Measurements from ENCODE around the gene PGBD5. TPM values are rescaled to one million over a fixed set of nuclear protein-coding genes. Genes with fewer than 3 reads are reported as not detected.
"Not testable (repeated sequence)": the region's sequence is repeated elsewhere in the genome, so short reads cannot be mapped to it uniquely, and the experiment has no call there.

Gene PGBD5, protein sequence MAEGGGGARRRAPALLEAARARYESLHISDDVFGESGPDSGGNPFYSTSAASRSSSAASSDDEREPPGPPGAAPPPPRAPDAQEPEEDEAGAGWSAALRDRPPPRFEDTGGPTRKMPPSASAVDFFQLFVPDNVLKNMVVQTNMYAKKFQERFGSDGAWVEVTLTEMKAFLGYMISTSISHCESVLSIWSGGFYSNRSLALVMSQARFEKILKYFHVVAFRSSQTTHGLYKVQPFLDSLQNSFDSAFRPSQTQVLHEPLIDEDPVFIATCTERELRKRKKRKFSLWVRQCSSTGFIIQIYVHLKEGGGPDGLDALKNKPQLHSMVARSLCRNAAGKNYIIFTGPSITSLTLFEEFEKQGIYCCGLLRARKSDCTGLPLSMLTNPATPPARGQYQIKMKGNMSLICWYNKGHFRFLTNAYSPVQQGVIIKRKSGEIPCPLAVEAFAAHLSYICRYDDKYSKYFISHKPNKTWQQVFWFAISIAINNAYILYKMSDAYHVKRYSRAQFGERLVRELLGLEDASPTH
- not detected for total RNA-seq
- not detected for polyA plus RNA-seq

DNA sequence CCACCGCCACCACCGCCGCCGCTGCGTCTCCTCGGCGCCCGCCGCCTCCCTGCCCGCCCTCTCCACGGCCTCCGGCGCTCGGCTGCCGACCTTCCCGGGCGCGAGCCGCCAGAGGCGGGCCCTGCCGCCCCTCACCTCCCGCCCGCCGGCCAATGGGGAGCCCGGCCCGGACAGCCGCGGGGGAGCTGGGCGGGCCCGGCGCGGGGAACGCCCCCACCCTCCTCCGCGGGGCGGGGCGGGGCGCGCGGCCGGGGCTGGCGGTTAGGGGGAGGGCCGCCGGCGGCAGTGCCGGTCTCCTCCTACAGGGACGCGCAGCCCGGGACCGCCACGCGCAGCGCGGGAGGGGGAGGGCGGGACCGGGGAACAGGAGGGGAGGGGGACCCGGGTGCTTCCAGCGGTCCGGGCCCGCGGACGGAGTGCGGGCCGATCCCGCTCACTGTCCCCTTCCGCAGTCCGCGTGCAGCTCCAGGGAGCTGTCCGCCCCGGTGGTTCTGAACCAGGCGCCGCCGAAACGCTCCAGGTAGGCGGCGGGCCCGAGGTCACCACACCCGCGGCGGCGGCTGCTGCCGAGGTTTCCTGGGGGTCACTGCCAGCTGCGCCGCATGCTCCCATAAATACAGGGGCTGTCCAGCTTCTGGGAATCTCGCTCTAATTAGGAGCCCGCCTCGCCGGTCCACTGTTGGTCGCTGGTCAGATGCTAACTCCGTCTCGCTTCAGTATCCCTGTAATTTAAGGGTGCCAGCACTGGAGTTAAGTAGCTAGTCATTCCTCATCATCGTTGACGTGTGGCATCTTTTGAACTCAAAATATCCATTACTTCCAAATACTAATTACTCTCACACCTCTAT lies at the start of gene PGBD5:
PGBD5 (minus strand) TSS at position 87 of the 848 bp plus-strand sequence. CDS start 404 bp downstream, outside the sequence.
- no peak within 1 kb of the TSS for H3K4me3 ChIP-seq (ENCODE audit: low read depth, low read length)
- peaks cover 34% of the 10 kb centered on the region for H3K27me3 ChIP-seq (ENCODE audit: control insufficient read depth, insufficient read depth, low read length)
- Mint-ChIP-seq H3K27me3 (peaks cover 55% of the 10 kb centered on the region), H3K4me3 (peak within 1 kb of the TSS; percentile 58 to 85 (median 75)), H3K4me1 (peaks cover 0 to 17% (median 2%) of the 10 kb centered on the region in 4 donors), H3K36me3 (no peaks in the 10 kb centered on the region), H3K27ac (no peak within 1 kb of the TSS), H3K9me3 (peaks cover 0 to 10% (median 0%) of the 10 kb centered on the region in 7 donors)
- H3K9me3 ChIP-seq (ENCODE audit: control insufficient read depth in 2 of 2, low read length in 2 of 2), result no peaks in the 10 kb centered on the region
- DNase-seq (peak; percentile 3 to 58 (median 31)), ATAC-seq (ENCODE audit: low read depth in 2 of 2) (peak; percentile 52 to 61)
- peaks cover 6% of the 10 kb centered on the region for H3K4me1 ChIP-seq (ENCODE audit: control insufficient read depth, insufficient read depth, low read length, poor library complexity, severe bottlenecking)
- H3K27ac ChIP-seq (ENCODE audit: insufficient read depth, low read length, poor library complexity, severe bottlenecking), result no peak within 1 kb of the TSS
- no peaks in the 10 kb centered on the region for H3K36me3 ChIP-seq (ENCODE audit: control insufficient read depth, insufficient read depth, low read length)

DNA sequence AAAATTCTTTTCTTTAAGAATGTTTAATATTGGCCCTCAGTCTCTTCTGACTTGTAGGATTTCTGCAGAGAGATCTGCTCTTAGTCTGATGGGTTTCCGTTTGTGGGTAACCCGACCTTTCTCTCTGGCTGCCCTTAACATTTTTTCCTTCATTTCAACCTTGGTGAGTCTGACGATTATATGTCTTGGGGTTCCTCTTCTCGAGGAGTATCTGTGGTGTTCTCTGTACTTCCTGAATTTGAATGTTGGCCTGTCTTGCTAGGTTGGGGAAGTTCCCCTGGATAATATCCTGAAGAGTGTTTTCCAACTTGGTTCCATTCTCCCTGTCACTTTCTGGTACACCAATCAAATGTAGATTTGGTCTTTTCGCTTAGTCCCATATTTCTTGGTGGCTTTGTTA lies 48.8 kb upstream of the PGBD5 start:
- H3K36me3 Mint-ChIP-seq; H3K27ac Mint-ChIP-seq; H3K4me1 ChIP-seq (ENCODE audit: control insufficient read depth, insufficient read depth, low read length, poor library complexity, severe bottlenecking); H3K4me1 Mint-ChIP-seq; H3K4me3 ChIP-seq (ENCODE audit: low read depth, low read length); H3K9me3 Mint-ChIP-seq; H3K36me3 ChIP-seq (ENCODE audit: control insufficient read depth, insufficient read depth, low read length); H3K4me3 Mint-ChIP-seq; H3K27ac ChIP-seq (ENCODE audit: insufficient read depth, low read length, poor library complexity, severe bottlenecking); DNase-seq; ATAC-seq (ENCODE audit: low read depth in 2 of 2); H3K27me3 ChIP-seq (ENCODE audit: control insufficient read depth, insufficient read depth, low read length); H3K9me3 ChIP-seq (ENCODE audit: control insufficient read depth in 2 of 2, low read length in 2 of 2): not testable (repeated sequence)
- H3K27me3 Mint-ChIP-seq, result peaks cover 23% of the 10 kb centered on the region

DNA sequence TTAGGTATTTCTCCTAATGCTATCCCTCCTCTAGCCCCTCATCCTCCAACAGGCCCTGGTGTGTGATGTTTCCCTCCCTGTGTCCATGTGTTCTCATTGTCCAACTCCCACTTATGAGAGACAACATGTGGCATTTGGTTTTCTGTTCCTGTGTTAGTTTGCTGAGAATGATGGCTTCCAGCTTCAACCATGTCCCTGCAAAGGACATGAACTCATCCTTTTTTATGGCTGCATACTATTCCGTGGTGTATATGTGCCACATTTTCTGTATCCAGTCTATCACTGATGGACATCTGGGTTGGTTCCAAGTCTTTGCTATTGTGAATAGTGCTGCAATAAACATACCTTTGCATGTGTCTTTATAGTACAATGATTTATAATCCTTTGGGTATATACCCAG lies 44.6 kb upstream of the PGBD5 start:
- not testable (repeated sequence) for H3K4me3 ChIP-seq (ENCODE audit: low read depth, low read length); DNase-seq; H3K27me3 ChIP-seq (ENCODE audit: control insufficient read depth, insufficient read depth, low read length); H3K27ac Mint-ChIP-seq; H3K9me3 Mint-ChIP-seq; H3K4me1 Mint-ChIP-seq; H3K36me3 ChIP-seq (ENCODE audit: control insufficient read depth, insufficient read depth, low read length); H3K9me3 ChIP-seq (ENCODE audit: control insufficient read depth in 2 of 2, low read length in 2 of 2); H3K4me3 Mint-ChIP-seq; H3K36me3 Mint-ChIP-seq; ATAC-seq (ENCODE audit: low read depth in 2 of 2); H3K27ac ChIP-seq (ENCODE audit: insufficient read depth, low read length, poor library complexity, severe bottlenecking); H3K4me1 ChIP-seq (ENCODE audit: control insufficient read depth, insufficient read depth, low read length, poor library complexity, severe bottlenecking)
- H3K27me3 Mint-ChIP-seq, result peaks cover 12% of the 10 kb centered on the region

DNA sequence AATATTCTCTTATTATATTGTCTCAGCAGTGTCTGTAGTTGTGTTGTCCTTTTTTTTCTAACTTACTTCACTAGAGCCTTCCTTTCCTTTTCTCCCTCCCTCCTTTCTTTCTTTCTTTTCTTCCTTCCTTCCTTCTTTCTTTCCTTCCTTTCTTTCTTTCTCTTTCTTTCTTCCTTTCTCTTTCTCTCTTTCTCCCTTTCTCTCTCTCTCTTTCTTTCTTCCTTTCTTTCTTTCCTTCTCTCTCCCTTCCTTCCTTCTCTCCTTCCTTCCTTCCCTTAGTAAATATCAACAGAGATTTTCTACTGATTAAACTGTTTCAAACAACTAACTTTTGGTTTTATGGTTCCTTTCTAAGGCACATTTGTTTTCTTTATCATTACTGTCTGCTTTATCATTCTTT lies 43.1 kb upstream of the PGBD5 start:
- H3K36me3 ChIP-seq (ENCODE audit: control insufficient read depth, insufficient read depth, low read length), result no peaks in the 10 kb centered on the region
- H3K27ac ChIP-seq (ENCODE audit: insufficient read depth, low read length, poor library complexity, severe bottlenecking), result no peak overlapping the region
- ATAC-seq (ENCODE audit: low read depth in 2 of 2), result no peak
- H3K9me3 ChIP-seq (ENCODE audit: control insufficient read depth in 2 of 2, low read length in 2 of 2), result no peaks in the 10 kb centered on the region
- no peak for DNase-seq
- Mint-ChIP-seq H3K36me3 (no peaks in the 10 kb centered on the region), H3K9me3 (peaks cover 0 to 5% (median 3%) of the 10 kb centered on the region in 7 donors), H3K4me1 (no peaks in the 10 kb centered on the region), H3K4me3 (no peak overlapping the region), H3K27me3 (peaks cover 6% of the 10 kb centered on the region), H3K27ac (no peak overlapping the region)
- no peaks in the 10 kb centered on the region for H3K27me3 ChIP-seq (ENCODE audit: control insufficient read depth, insufficient read depth, low read length)
- no peaks in the 10 kb centered on the region for H3K4me1 ChIP-seq (ENCODE audit: control insufficient read depth, insufficient read depth, low read length, poor library complexity, severe bottlenecking)
- no peak overlapping the region for H3K4me3 ChIP-seq (ENCODE audit: low read depth, low read length)

DNA sequence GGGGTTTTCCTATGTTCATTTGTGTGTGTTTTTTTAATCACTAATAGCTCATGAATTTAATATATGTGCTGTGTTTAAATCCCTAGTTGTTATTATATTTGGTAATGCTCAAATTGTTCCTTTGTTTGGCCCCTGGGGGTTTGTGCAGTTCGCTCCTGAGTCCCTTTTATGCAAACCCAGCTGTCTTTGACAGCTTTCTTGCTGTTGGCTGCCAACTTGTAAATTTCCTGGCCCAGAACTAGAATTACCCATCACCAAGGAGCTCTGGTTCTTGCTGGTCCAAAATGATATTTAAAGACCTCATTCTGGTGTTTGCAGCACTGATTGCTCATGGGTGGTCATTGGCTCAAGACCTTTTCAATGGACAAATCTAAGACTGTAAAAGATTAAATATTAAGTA lies 39.6 kb upstream of the PGBD5 start:
- Histone ChIP-seq H3K4me3 (ENCODE audit: low read depth, low read length) (no peak overlapping the region), H3K27ac (ENCODE audit: insufficient read depth, low read length, poor library complexity, severe bottlenecking) (no peak overlapping the region), H3K4me1 (ENCODE audit: control insufficient read depth, insufficient read depth, low read length, poor library complexity, severe bottlenecking) (no peaks in the 10 kb centered on the region), H3K27me3 (ENCODE audit: control insufficient read depth, insufficient read depth, low read length) (no peaks in the 10 kb centered on the region), H3K36me3 (ENCODE audit: control insufficient read depth, insufficient read depth, low read length) (no peaks in the 10 kb centered on the region), H3K9me3 (ENCODE audit: control insufficient read depth in 2 of 2, low read length in 2 of 2) (no peaks in the 10 kb centered on the region)
- Mint-ChIP-seq H3K27ac (no peak overlapping the region), H3K4me1 (no peaks in the 10 kb centered on the region), H3K36me3 (no peaks in the 10 kb centered on the region), H3K9me3 (peaks cover 0 to 3% (median 0%) of the 10 kb centered on the region in 7 donors), H3K4me3 (no peak overlapping the region), H3K27me3 (peaks cover 7% of the 10 kb centered on the region)
- DNase-seq, result no peak
- ATAC-seq (ENCODE audit: low read depth in 2 of 2), result no peak

DNA sequence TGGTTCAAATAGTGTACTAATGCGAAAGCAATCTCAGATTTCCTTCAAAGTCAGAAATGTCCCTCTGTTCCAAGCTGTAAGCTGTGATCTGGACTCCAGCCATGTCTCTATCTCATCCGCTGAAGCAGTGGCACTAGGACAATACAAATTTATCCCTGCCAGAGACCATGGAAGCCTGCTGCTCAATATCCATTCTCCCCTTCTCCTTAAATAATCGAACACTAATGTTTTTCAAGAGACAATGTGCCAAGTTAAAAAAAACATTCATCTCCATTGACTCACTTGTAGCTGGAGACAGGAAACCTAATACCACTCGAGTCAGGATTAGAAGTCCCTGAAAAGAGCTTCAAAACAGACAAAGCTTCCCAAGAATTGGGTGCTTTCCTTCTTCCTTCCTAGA lies 38.5 kb upstream of the PGBD5 start:
- H3K4me1 Mint-ChIP-seq, result no peaks in the 10 kb centered on the region
- Histone ChIP-seq H3K4me3 (ENCODE audit: low read depth, low read length) (no peak overlapping the region), H3K36me3 (ENCODE audit: control insufficient read depth, insufficient read depth, low read length) (no peaks in the 10 kb centered on the region), H3K4me1 (ENCODE audit: control insufficient read depth, insufficient read depth, low read length, poor library complexity, severe bottlenecking) (no peaks in the 10 kb centered on the region), H3K27ac (ENCODE audit: insufficient read depth, low read length, poor library complexity, severe bottlenecking) (no peak overlapping the region), H3K9me3 (ENCODE audit: control insufficient read depth in 2 of 2, low read length in 2 of 2) (no peaks in the 10 kb centered on the region), H3K27me3 (ENCODE audit: control insufficient read depth, insufficient read depth, low read length) (peaks cover 4% of the 10 kb centered on the region)
- ATAC-seq (ENCODE audit: low read depth in 2 of 2) (no peak), DNase-seq (no peak)
- no peak overlapping the region for H3K4me3 Mint-ChIP-seq
- no peak overlapping the region for H3K27ac Mint-ChIP-seq
- no peaks in the 10 kb centered on the region for H3K36me3 Mint-ChIP-seq
- peaks cover 0 to 5% (median 0%) of the 10 kb centered on the region in 7 donors for H3K9me3 Mint-ChIP-seq
- peaks cover 16% of the 10 kb centered on the region for H3K27me3 Mint-ChIP-seq

DNA sequence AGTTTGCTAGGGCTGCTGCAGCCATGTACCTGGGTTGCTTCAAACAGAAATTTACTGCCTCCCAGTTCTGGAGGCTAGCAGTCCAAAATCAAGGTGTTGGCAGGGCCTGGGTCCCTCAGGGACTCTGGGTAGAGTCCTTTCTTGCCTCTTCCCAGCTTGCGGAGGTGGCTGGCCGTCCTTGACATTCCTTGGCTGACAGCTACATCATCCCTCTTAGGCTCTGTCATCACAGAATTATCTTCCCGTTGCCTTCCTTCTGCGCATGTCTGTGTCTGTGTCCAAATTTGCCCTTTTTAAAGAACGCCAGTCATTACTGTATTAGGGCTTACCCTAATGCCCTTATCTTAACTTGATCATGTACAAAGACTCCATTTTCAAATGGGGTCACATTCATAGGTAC lies 37.6 kb upstream of the PGBD5 start:
- H3K27ac ChIP-seq (ENCODE audit: insufficient read depth, low read length, poor library complexity, severe bottlenecking), result no peak overlapping the region
- DNase-seq (no peak), ATAC-seq (ENCODE audit: low read depth in 2 of 2) (no peak)
- no peak overlapping the region for H3K4me3 Mint-ChIP-seq
- peaks cover 0 to 5% (median 0%) of the 10 kb centered on the region in 7 donors for H3K9me3 Mint-ChIP-seq
- peaks cover 16% of the 10 kb centered on the region for H3K27me3 Mint-ChIP-seq
- no peak overlapping the region for H3K4me3 ChIP-seq (ENCODE audit: low read depth, low read length)
- H3K27me3 ChIP-seq (ENCODE audit: control insufficient read depth, insufficient read depth, low read length), result peaks cover 4% of the 10 kb centered on the region
- H3K27ac Mint-ChIP-seq, result no peak overlapping the region
- H3K4me1 Mint-ChIP-seq, result no peaks in the 10 kb centered on the region
- H3K36me3 ChIP-seq (ENCODE audit: control insufficient read depth, insufficient read depth, low read length), result no peaks in the 10 kb centered on the region
- H3K4me1 ChIP-seq (ENCODE audit: control insufficient read depth, insufficient read depth, low read length, poor library complexity, severe bottlenecking), result no peaks in the 10 kb centered on the region
- H3K36me3 Mint-ChIP-seq, result no peaks in the 10 kb centered on the region
- H3K9me3 ChIP-seq (ENCODE audit: control insufficient read depth in 2 of 2, low read length in 2 of 2), result no peaks in the 10 kb centered on the region
